Epidermal melanocyte (primary cell): ENCODE measurements around the gene FGF22.
A peak's percentile ranks its signal among the peaks of the same experiment; 100 is the strongest.
"Not testable (repeated sequence)": the region's sequence is repeated elsewhere in the genome, so short reads cannot be mapped to it uniquely, and the experiment has no call there.

Experiments
- DNase-seq: peaks from one replicate; pipeline ENCODE4 v3.0.0; 2011; ENCODE audit warnings: low spot score; ENCODE audit not compliant: insufficient read length

FGF22 gene

DNA sequence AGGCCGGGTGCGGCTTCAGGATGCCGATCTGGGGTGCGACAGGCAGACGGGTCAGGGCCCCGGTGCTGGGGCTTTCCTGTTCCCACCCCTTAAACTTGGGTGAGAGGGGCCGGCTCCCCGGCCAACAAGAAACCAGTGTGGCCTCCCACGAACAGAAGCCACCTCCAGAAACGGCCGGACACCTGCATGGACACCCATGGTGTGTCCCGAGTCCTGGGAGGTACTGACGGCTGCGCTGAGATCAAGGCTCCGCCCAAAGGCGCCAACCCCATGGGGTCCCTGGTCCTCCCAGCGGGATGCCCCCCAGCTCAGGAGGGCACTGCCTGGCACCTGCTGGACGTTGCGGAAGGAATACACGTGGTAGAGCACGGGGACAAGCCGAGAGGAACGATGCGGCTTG is 17.9 kb upstream of the FGF22 start:
- DNase-seq = no peak

DNA sequence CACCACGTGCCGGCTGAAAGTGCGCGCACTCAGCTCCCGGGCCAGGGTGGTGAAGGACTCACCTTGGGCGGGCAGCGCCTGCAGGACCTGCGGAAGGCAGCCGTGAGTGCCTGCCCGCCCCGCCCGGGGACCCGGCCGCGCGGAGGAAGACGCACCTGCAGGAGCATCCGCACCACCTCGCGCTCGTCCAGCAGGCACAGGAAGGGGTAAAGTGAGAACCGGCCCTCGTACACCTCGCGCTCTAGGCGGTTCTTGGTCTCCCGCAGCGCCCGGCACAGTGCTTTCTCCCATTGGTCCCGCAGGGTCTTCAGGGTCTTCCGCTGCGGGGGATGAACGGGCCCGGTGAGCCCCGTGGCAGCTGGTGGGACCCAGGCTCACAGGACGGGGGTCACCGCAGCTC is 17.0 kb upstream of the FGF22 start:
- DNase-seq = no peak

DNA sequence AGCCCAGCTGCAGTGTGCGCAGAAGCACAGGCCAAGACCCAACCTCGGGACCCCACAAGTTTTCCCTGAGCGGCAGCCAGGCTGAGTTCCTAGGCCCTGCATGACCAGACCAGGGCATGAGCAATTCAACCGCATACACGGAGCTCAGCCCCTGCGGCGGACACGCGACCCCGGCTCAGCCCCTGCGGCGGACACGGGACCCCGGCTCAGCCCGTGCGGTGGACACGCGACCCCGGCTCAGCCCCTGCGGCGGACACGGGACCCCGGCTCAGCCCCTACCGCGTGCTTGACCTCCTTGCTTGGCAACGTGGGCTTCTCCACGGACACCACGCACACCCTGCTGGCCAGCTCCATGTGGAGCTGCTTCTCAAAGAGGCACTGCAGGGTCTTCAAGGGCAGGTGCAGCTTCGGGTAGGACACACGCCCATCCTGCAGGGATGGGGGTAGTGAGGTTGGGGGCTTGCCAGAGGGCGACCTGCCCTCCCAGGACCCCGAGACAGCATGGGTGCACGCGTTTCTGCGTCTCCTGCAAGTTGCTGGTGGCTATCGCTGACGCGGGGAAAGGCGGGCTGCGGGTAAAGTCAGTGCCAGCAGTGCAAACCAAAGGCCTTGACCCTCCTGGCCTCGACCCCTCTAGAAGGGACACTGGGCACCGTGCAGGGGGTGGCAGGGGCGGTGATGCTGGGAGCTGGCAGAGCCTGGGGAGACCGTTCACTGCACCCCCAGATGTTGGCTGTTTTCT is 16.3 kb upstream of the FGF22 start:
- no peak for DNase-seq

DNA sequence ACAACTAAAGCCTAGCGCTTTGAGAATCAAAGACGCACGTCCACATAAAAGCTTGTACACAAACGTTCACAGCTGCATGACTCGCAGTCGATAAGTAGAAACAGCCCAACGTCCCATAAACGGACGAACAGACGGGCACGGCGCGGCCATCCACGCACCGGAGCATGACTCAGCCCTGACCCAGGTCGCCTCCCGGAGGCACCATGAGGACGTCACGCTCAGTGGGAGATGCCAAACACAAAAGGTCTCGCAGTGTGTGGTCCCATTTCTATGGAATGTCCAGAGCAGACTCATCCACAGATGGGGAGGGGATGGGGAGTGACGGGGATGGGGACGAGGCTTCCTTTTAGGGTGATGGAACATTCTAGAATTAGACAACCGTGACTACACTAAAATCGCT is 15.7 kb upstream of the FGF22 start:
- peak; percentile 69 for DNase-seq

DNA sequence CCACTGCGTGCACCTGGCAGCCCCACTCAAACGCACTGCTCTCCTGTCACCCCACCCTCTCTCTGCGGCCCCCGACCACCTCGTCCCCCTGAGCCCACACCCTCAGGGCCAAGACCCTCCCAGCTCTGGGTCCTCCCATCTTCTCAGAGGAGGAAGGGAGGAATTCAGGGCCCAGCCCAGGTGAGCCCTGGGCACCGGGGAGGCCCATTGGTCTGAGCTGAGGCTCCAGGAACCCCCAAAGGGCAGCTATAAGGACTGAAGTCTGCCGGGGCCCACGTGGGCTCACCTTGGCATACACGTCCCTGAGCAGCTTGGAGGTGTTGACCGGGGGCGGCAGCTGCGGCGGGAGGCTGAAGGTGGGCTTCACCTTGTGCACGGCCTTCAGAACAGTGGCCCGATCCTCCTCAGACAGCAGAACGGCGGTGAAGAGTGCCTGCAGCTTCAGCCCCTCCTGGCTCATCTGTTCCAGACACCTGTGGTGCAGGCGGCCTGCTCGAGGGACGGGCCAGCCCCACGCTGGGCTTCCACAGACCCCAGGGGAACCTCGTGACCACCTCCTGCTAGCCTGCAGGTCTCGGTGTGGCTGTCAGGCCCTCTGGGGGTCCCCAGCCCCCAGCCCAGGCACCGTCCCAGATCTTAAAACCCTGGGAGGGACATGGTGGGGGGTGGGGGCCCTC is 15.1 kb upstream of the FGF22 start:
- no peak for DNase-seq

DNA sequence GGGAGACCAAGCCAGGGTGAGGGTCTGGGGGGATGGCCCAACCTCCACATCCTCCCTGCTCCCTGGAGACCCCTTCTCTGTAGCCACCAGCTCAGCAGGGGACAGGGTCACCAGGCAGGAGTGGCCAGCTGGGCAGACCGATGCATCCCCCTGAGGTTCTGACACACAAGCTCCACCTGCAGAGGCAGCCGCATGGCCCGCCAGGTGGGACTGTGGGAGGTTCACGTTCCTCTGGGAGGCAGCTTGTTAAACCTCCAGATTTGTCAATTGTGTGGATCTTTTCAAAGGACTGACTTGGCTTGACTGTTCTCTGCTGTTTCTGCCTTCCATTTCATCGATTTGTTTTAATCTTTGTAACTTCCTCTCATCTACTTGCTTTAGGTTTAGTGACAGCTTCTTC is 14.4 kb upstream of the FGF22 start:
- no peak for DNase-seq

DNA sequence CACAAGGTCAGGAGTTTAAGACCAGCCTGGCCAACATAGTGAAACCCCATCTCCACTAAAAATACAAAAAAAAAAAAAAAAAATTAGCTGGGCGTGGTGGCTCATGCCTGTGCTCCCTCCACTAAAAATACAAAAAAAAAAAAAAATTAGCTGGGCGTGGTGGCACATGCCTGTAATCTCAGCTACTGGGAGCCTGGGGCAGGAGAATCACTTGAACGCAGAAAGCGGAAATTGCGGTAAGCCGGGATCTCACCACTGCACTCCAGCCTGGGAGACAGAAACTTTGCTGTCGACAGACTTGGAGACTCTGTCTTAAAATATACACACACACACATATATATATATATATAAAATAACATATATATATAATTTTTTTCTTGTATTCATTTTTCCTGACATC is 13.1 kb upstream of the FGF22 start:
- DNase-seq = not testable (repeated sequence)

DNA sequence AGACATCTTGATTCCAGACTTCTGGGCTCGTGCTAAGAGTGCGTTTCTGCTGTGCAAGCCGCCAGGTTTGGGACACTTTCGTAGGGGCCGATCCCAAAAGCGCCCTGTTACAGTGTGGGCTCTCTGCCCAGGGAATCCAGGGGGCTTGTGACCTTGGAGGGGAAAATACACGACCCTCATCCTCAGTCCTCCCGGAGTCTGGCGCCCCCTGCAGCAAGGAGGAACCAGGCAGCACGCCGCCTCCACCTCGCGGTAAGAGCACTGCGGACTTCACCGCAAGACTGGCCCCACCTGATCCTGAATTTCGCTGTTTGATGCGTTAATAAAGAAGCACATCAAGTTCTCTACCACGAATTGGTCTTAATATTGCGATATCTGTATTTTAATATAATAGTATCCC is 11.5 kb upstream of the FGF22 start:
- DNase-seq = no peak

DNA sequence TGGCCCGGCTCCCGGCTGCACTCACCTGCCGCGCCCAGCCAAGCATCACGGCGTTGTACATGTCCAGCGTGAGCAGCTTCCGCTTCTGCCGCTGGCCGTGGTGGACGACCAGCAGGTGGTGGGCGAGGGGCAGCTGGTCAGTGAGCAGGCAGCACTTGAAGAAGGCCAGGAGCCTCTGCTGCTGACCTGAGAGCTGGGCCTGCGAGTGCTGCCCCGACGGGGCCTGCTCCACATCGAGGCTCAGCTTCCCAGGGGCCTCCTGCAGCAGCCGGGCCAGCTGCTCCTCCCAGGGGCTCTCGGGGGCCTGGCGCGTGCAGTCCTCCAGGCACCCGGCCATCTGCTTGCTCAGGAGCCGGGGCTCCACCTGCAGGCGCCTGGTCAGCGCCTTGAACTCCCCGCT is 10.2 kb upstream of the FGF22 start:
- DNase-seq = not testable (repeated sequence)

DNA sequence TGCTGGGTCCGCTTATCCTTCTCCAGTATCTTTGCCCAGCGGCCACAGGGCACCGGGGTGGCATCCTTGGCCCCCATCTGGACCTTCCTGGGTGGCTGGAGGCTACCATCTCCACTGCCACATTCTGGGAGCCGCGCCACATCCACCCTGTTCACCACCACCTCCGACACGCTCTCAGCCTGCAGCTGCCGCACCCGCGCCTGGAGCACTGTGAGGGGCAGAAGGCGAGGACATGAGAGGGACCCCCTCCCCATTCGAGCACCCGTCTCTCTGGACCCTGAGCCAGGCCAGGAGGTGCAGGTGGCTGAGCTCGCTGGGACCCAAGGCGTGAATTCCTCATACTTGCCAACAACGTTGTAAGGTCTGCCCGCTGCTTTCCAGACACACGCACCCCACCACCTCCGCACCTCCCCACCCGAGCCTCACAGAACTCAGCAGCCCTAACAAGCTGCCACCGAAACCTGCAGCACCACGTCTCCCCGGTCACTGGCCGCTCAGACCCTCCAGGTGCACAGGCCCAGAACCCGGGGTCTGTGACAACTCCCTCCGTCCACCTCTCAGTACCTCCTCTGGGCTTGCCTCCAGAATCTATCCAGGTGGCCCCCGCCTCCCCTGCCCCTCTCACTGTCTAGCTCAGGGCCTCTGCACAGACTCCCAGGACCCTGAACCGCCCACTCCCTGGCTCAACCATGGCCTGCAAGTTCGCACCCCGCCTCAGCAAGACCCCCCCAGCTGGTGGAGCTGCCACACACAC is 9.5 kb upstream of the FGF22 start:
- no peak for DNase-seq

DNA sequence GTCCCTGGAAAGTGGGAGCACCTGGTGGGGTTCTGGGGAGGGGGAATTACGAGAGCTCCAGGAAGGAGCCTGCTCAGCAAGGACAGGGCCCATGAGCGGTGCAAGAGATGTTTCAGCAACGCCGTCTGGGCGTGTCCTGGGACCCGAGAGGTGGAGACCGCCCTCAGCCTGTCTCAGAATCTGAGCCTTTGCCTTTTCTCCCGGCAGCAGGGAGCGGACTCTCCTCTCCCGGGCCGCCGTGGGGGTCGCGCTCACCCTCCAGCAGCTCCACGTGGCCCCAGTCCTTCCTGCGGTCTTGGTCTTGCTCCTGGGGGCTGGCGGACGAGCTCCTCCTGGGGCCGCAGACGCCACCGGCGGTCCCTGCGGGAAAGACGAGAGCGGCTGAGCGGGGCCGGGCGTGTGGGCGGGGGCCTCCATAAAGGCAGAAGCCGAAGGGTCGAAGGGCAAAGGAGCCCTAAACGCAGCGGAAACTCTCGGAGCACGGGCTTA is 7.1 kb upstream of the FGF22 start:
- DNase-seq = no peak

DNA sequence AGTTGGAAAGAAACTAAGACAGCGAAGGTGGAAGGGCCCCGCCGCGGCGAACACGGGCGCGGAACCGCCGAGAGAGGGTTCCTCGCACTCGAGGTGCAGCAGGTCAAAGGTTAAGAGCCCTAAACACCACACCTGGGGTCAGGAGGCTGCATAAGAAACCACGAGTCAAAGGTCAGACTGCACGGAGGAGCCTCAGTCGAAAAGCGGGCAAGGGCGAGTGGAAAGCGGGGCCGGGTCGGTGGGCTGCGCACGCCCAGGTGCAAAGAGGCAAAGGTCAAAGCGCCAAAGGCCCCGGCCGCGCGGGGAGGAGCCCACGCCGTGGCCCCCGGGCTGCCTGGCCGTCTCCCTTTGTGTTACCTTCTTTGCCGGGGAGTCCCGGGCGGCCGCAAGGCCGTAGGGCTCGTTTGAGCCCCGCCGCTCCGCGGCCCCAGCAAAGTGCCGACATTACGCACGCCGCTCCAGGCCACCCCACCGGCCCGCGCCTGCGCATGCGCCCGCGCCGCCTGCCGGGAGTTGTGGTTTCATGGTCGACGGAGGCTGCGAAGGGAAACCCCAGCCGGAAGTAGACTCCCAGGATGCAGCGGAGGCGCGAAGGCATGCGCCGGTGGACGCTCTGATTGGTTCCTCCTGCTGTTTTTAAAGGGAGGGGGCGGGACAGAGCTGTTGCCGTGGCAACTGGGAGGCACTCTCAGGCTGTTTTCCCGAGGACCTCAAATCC is 6.5 kb upstream of the FGF22 start, which contains the start of gene POLRMT:
TSS of gene POLRMT (minus strand) at position 470 of the 718 bp plus-strand sequence. CDS start at position 445, 25 bp downstream.
- DNase-seq = peak; percentile 100

DNA sequence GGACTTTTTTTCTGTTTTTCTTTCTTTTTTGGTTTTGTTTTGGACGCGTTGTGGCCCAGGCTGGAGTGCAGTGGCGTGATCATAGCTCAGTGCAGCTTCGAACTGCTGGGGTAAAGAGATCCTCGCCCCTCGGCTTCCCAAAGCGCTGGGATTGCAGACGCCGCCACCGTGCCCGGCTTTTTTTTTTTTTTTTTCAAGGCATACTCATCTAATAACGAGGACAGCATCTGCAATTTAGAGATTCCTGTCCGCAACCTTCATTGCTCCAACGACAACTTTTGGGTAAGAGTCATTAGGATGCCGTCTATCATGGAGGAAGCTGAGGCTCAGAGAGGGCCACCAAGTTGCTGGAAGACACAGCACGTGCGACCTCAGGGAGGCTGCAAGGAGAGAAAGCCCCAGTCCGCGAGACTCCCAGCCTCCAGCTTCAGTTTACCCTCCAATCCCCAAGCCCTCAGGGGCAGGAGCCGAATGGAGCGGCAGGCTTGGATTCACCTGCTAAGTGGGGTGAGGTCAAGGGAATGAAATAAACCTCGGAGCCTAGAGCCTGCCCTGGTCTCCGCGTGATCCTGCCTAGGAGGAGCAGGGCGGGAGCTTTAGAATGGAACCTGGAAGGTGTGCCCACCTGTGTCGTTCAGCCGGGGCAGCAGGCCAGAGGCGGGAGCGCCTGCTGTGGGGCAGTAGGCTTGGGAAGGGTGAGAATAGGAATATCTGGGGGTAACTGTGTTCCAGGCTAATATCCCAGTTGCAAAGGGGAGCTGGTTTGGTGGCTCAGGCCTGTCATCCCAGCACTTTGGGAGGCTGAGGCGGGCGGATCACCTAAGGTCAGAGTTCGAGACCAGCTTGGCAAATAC is 5.7 kb upstream of the FGF22 start:
- no peak for DNase-seq

DNA sequence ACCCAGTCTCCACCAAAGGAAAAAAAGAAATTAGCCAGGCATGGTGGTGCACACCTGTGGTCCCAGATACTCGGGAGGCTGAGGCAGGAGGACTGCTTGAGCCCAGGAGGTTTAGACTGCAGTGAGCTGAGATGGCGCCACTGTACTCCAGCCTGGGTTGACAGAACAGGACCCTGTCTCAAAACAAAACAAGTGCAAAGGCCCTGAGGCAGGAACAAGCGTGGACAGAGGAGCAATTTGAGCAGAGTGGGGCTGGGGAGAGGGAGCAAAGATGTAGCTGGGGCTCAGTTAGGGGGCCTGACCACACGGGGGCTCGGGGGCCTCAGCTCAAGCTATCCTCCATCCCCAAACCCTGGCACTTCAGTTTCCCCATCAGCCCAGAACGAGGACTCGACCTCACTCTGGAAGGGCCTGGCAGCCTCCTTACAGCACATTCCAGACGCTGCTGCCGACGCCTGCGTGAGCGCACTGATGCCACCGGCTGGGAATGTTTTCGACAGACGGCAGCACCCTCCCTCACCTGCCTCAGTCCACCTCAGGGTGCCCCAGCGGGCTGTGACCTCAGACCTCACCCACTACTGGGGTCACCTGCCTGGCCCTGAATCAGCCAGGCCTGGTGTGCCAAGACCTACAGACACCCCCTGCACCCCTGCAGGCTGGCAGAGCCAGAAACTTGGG is 4.6 kb upstream of the FGF22 start:
- DNase-seq = no peak

DNA sequence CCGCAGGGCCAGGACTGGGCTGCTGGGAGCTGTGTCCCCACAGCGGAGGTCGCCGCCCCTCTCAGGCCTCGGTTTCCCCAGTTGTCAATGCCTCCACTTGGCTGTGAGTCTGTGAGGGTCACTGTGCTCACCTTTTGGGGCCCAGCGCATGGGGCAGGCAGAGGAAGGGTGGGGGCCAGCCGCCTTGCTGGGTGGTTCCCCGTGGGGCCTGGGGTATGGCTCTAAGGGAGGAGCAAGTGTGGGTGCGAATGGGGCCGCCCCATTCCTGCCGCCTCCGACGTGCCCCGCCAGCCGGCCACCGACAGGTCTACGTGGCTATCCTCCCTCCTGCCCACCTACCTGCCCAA is 800 bp upstream of the FGF22 start:
- no peak for DNase-seq

DNA sequence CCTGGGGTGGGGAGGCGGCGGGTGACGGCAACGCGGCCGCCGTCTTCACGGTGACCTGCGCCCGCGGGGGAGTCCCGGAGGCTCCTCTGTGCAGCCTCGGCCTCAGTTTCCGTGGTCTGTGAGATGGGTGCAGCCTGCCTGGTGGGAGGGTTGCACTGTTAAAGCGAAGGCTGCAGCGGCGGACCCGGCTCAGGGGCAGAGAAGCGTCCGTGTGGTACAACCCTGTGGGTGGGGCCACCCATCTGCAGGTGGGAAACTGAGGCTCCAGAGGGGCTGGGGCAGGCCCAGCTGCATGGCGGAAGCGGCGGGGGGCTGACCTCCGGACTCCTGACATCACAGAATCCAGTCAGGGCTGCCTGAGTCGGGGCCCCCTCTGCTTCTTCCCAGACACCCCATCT is 481 bp downstream of the FGF22 start:
- no peak for DNase-seq

DNA sequence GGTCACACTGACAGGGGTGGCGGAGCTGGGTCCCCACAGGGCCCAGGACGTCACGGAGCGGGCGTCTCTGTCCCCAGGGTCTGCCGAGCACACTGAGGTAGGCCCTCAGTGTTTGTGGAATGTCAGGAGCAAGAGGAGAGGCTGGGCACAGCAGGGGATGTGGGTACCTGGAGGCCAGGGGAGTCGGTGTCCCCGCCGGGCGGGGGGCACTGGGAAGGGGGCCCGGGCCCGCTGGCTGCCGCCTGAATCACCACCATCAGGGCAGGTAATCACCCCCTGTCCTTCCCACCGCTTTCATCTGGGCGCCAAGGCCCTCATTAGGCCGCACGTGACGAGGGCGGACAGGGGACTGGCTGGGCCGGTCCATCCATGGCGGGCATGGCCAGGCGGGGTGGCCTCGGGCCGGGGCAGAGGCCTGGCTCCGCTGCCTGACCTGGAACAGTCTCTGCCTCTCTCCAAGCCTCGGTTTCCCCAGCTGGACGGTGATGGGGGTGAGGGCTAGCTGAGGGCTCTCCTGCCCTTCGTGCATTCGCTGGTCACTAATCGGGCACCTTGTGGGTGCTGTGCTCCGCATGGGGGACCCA is 1.0 kb downstream of the FGF22 start:
- DNase-seq = no peak

DNA sequence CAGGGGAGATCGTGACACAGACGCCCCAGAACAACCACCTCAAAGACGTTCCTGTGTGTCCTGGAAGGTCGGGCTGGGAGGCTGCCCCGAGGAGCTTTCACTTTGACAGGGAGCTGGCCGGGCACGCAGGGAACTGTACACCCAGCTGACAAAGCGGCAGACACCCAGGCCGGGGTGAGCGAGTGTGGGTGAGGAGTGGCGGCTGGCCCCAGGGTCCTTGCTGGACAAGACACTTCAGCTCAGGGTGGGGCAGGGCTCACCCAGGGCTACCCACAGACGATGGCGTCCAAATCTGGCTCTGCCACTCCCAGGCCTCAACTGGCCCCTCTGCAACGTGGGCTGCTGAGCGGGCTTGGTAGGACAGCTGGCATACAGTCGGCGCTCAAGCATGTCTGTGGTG is 2.0 kb downstream of the FGF22 start:
- no peak for DNase-seq

DNA sequence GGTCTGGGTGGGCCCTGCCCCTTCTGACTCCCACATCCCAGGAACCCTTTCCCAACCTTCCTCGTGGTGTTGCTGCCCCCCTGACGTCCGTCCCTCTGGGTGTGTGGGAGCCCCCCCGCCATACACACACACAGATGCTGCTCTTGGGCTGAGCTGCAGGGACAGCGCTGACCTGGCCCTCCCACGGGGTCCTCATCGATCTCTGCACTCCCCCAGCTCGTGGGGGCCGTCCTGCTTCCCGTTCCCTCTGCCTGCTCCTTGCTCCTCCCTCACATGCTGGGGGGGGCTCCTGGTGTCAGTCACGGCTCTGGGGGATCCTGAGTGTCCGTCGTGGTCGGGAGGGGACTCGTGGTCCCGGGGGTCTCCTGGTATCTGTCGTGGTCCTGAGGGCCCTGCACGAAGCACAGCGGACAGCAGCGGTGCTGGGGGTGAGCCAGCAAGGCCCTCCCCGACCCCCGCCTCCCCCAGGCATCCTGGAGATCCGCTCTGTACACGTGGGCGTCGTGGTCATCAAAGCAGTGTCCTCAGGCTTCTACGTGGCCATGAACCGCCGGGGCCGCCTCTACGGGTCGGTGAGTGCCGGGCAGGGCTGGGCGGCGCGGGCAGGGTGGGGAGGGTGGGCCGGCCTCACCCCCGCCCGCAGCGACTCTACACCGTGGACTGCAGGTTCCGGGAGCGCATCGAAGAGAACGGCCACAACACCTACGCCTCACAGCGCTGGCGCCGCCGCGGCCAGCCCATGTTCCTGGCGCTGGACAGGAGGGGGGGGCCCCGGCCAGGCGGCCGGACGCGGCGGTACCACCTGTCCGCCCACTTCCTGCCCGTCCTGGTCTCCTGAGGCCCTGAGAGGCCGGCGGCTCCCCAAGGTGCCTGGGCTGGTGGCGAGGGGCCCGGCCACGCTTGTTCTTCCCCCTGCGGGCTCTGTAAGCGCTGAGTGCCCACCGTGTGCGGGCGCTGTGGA is 3.4 kb downstream of the FGF22 start:
- DNase-seq = no peak
